HCT116 (cell line): Measurements from ENCODE around the gene CENPP.

ENCODE experiments used
- CEBPB ChIP-seq: IDR thresholded peaks from 2 replicates; pipeline ENCODE4 v1.6.1; 2012; ENCODE audit warnings: low read depth
- POLR2A ChIP-seq: IDR thresholded peaks from 2 replicates; pipeline ENCODE4 v1.7.0; 2011; ENCODE audit warnings: borderline replicate concordance; ENCODE audit not compliant: insufficient read depth, insufficient read length; ENCODE audit errors: extremely low read depth
- SIN3A ChIP-seq: IDR thresholded peaks from 2 replicates; pipeline ENCODE4 v1.6.1; 2012; ENCODE audit warnings: low read depth
- TF ChIP-seq, protein P1 (sequence below), 3 experiments: fragments of 200-600 bp in 1 of 3; sonication (generic) in 1 of 3; IDR thresholded peaks in 2 of 3; conservative IDR thresholded peaks in 1 of 3; 2 replicates each; pipeline ENCODE4 v1.5.1; 2012 to 2017; ENCODE audit warnings: low read depth in 2 of 3, low read length in 2 of 3, antibody characterized with exemption in 1 of 3, borderline replicate concordance in 1 of 3, control low read depth in 1 of 3, mild to moderate bottlenecking in 1 of 3, mixed read lengths in 1 of 3, mixed run types in 1 of 3, moderate library complexity in 1 of 3; ENCODE audit not compliant: insufficient read depth in 1 of 3
- TF ChIP-seq, protein P2 (sequence below): IDR thresholded peaks from 2 replicates; pipeline ENCODE4 v1.6.1; 2012; ENCODE audit warnings: low read depth
- TF ChIP-seq, protein P3 (sequence below): IDR thresholded peaks from 2 replicates; pipeline ENCODE4 v1.6.1; 2012

DNA sequence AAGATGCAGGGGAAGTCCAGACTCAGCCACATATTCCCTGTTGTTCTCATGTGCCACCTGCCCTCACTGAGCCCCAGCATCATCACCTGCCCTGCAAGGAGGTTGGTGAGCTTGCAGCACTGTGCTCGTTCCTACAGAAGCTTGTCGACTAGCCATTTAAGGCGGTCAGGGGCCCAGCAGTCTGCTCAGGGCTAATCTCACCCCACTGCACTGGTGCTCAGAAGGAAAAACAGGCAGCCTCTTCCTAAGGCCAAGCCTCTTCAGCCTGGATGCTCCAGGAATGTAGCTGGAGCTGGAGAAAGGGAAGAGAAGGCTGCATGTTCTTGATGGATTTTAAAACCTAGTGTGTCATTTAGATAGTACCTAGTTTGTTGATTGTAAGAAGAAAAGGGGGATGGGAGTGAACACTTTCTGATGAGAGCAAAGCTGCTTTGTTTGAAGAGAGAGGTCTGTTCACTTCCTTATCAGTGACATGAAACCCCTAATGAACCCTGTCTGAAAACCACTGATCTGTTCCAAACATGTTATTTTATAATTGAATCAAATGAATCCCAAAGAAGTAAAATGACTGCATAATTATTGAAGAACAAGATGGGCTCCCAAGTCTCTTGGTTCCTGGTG lies 167.1 kb downstream of the CENPP start:
- TF ChIP-seq, protein P1, sequence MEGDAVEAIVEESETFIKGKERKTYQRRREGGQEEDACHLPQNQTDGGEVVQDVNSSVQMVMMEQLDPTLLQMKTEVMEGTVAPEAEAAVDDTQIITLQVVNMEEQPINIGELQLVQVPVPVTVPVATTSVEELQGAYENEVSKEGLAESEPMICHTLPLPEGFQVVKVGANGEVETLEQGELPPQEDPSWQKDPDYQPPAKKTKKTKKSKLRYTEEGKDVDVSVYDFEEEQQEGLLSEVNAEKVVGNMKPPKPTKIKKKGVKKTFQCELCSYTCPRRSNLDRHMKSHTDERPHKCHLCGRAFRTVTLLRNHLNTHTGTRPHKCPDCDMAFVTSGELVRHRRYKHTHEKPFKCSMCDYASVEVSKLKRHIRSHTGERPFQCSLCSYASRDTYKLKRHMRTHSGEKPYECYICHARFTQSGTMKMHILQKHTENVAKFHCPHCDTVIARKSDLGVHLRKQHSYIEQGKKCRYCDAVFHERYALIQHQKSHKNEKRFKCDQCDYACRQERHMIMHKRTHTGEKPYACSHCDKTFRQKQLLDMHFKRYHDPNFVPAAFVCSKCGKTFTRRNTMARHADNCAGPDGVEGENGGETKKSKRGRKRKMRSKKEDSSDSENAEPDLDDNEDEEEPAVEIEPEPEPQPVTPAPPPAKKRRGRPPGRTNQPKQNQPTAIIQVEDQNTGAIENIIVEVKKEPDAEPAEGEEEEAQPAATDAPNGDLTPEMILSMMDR (IDR thresholded peaks at IDR 0.05 in 2 of 3, conservative IDR thresholded peaks at IDR 0.05 in 1 of 3; ENCODE audit: borderline replicate concordance in 1 of 3, insufficient read depth in 1 of 3, low read depth in 2 of 3, low read length in 2 of 3): no peak
- TF ChIP-seq SIN3A: no peak
- no peak for TF ChIP-seq CEBPB
- TF ChIP-seq POLR2A: no peak
- TF ChIP-seq, protein P2, sequence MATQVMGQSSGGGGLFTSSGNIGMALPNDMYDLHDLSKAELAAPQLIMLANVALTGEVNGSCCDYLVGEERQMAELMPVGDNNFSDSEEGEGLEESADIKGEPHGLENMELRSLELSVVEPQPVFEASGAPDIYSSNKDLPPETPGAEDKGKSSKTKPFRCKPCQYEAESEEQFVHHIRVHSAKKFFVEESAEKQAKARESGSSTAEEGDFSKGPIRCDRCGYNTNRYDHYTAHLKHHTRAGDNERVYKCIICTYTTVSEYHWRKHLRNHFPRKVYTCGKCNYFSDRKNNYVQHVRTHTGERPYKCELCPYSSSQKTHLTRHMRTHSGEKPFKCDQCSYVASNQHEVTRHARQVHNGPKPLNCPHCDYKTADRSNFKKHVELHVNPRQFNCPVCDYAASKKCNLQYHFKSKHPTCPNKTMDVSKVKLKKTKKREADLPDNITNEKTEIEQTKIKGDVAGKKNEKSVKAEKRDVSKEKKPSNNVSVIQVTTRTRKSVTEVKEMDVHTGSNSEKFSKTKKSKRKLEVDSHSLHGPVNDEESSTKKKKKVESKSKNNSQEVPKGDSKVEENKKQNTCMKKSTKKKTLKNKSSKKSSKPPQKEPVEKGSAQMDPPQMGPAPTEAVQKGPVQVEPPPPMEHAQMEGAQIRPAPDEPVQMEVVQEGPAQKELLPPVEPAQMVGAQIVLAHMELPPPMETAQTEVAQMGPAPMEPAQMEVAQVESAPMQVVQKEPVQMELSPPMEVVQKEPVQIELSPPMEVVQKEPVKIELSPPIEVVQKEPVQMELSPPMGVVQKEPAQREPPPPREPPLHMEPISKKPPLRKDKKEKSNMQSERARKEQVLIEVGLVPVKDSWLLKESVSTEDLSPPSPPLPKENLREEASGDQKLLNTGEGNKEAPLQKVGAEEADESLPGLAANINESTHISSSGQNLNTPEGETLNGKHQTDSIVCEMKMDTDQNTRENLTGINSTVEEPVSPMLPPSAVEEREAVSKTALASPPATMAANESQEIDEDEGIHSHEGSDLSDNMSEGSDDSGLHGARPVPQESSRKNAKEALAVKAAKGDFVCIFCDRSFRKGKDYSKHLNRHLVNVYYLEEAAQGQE: no peak
- TF ChIP-seq, protein P3, sequence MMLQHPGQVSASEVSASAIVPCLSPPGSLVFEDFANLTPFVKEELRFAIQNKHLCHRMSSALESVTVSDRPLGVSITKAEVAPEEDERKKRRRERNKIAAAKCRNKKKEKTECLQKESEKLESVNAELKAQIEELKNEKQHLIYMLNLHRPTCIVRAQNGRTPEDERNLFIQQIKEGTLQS: no peak
